Right renal cortex interstitium (tissue), 3 donors: ENCODE measurements around the gene FCF1. TPM values are rescaled to one million over a fixed set of nuclear protein-coding genes. Genes with fewer than 3 reads are reported as not detected.
A peak's percentile ranks its signal among the peaks of the same experiment; 100 is the strongest.

Experiments used
- DNase-seq, 3 donors: peaks; one replicate each; pipeline ENCODE4 v3.0.0-alpha.2; 2013; ENCODE audit warnings: low read depth in 3 of 3, low spot score in 2 of 3
- polyA plus RNA-seq, 3 donors: library from polyadenylated mRNA; unstranded; fragments of 120-200 nt; gene quantifications; one replicate each; pipeline ENCODE4 v1.2.1, GENCODE V29; 2013; ENCODE audit not compliant: insufficient read length in 3 of 3

FCF1 gene
- polyA plus RNA-seq, 3 donors: 69.0 to 71.8 (median 70.4) TPM

GRCh38 chr14:74762917-74763802 is 50.2 kb downstream of the FCF1 start, which contains the start of gene YLPM1:
TSS of gene YLPM1 (plus strand) at chr14:74763316. CDS start at chr14:74763490, 174 bp downstream.
- DNase-seq: peak; percentile 91 to 96 (median 93)

GRCh38 chr14:74763803-74764531 is 51.0 kb downstream of the FCF1 start:
- DNase-seq: no peak

- no peak for DNase-seq
Observed at GRCh38 chr14:74765721-74766120, 52.8 kb downstream of the FCF1 start.

GRCh38 chr14:74771399-74771798 is 58.5 kb downstream of the FCF1 start:
- no peak for DNase-seq

- DNase-seq: no peak
Observed at GRCh38 chr14:74784634-74785033, 71.7 kb downstream of the FCF1 start.

- DNase-seq: no peak
Observed at GRCh38 chr14:74785056-74785613, 72.2 kb downstream of the FCF1 start.

GRCh38 chr14:74786796-74787315 is 73.9 kb downstream of the FCF1 start:
- no peak for DNase-seq

Other genes starting within 250 kb of the FCF1 start
- gene NPC2, start 219.8 kb upstream of the FCF1 start, polyA plus RNA-seq: 100 to 1,000 TPM; 333 to 385 (median 336) TPM
- 10 to 100 TPM; 41.3 to 46.8 (median 42.9) TPM for gene ISCA2, start 219.4 kb upstream of the FCF1 start, polyA plus RNA-seq
- 1 to 10 TPM; 2.0 to 2.7 (median 2.4) TPM for gene LTBP2, start 100.9 kb upstream of the FCF1 start, polyA plus RNA-seq
- 10 to 100 TPM; 33.7 to 40.4 (median 38.5) TPM for gene AREL1, start 64 bp upstream of the FCF1 start, polyA plus RNA-seq
- gene YLPM1, start 50.2 kb downstream of the FCF1 start, polyA plus RNA-seq: 100 to 1,000 TPM in 1 of 3 donors, 10 to 100 TPM in 2; 88.8 to 101 (median 89.5) TPM
- under 1 TPM; 0.39 to 0.86 (median 0.74) TPM for gene PROX2, start 163.0 kb downstream of the FCF1 start, polyA plus RNA-seq
- gene DLST, start 168.8 kb downstream of the FCF1 start, polyA plus RNA-seq: 100 to 1,000 TPM; 124 to 131 (median 126) TPM
- 1 to 10 TPM in 2 of 3 donors, under 1 TPM in 1; 0.74 to 1.6 (median 1.1) TPM for gene RPS6KL1, start 210.1 kb downstream of the FCF1 start, polyA plus RNA-seq
- gene PGF, start 242.5 kb downstream of the FCF1 start, polyA plus RNA-seq: 1 to 10 TPM; 6.9 to 8.2 (median 7.0) TPM